Measurements from ENCODE around the gene TDRD9.
"Not testable (repeated sequence)": the region's sequence is repeated elsewhere in the genome, so short reads cannot be mapped to it uniquely, and the experiment has no call there.

Gene TDRD9

GRCh38 chr14:103916636-103917262 lies 11.5 kb upstream of the TDRD9 start:
- DNase-seq (ENCODE audit: extremely low spot score, insufficient read length, low read depth) (no peak), FAIRE-seq (no peak)

- FAIRE-seq (peak; percentile 98), DNase-seq (ENCODE audit: extremely low spot score, insufficient read length, low read depth) (peak; percentile 94)
These were observed 7.0 kb upstream of the TDRD9 start for GRCh38 chr14:103920981-103921854.

- not testable (repeated sequence) for DNase-seq (ENCODE audit: extremely low spot score, insufficient read length, low read depth)
These were observed 6.4 kb upstream of the TDRD9 start for GRCh38 chr14:103921855-103922200.

GRCh38 chr14:103923863-103924262 lies 4.4 kb upstream of the TDRD9 start:
- DNase-seq (ENCODE audit: extremely low spot score, insufficient read length, low read depth) (no peak), FAIRE-seq (no peak)

More at GRCh38 chr14:103921855-103922200, 6.4 kb upstream of the TDRD9 start:
- FAIRE-seq: not testable (repeated sequence)

- FAIRE-seq: no peak
- DNase-seq (ENCODE audit: extremely low spot score, insufficient read length, low read depth): no peak
These were observed 2.9 kb upstream of the TDRD9 start for GRCh38 chr14:103925316-103925715.

- DNase-seq (ENCODE audit: extremely low spot score, insufficient read length, low read depth) (no peak), FAIRE-seq (no peak)
These were observed 690 bp upstream of the TDRD9 start for GRCh38 chr14:103927566-103927965.

GRCh38 chr14:103930051-103930604 lies 1.9 kb downstream of the TDRD9 start:
- DNase-seq (ENCODE audit: extremely low spot score, insufficient read length, low read depth): no peak

GRCh38 chr14:103931422-103931821 lies 3.2 kb downstream of the TDRD9 start:
- FAIRE-seq: no peak
- DNase-seq (ENCODE audit: extremely low spot score, insufficient read length, low read depth): no peak

More at GRCh38 chr14:103930051-103930604, 1.9 kb downstream of the TDRD9 start:
- FAIRE-seq: no peak

GRCh38 chr14:103932791-103933490 lies 4.7 kb downstream of the TDRD9 start:
- DNase-seq (ENCODE audit: extremely low spot score, insufficient read length, low read depth): no peak
- no peak for FAIRE-seq

GRCh38 chr14:103935102-103935501 lies 6.8 kb downstream of the TDRD9 start:
- DNase-seq (ENCODE audit: extremely low spot score, insufficient read length, low read depth): no peak
- no peak for FAIRE-seq

GRCh38 chr14:103941462-103941861 lies 13.2 kb downstream of the TDRD9 start:
- no peak for FAIRE-seq
- DNase-seq (ENCODE audit: extremely low spot score, insufficient read length, low read depth): no peak

GRCh38 chr14:103941973-103942736 lies 13.9 kb downstream of the TDRD9 start, which contains the start of gene RD3L:
Gene RD3L (minus strand): TSS chr14:103942529. CDS start chr14:103941695, 834 bp downstream.
- DNase-seq (ENCODE audit: extremely low spot score, insufficient read length, low read depth) (no peak), FAIRE-seq (no peak)

GRCh38 chr14:103943673-103944072 lies 15.4 kb downstream of the TDRD9 start:
- no peak for FAIRE-seq
- no peak for DNase-seq (ENCODE audit: extremely low spot score, insufficient read length, low read depth)

GRCh38 chr14:103946975-103947374 lies 18.7 kb downstream of the TDRD9 start:
- FAIRE-seq: no peak
- DNase-seq (ENCODE audit: extremely low spot score, insufficient read length, low read depth): no peak

- DNase-seq (ENCODE audit: extremely low spot score, insufficient read length, low read depth): no peak
- no peak for FAIRE-seq
These were observed 20.2 kb downstream of the TDRD9 start for GRCh38 chr14:103948442-103948841.

GRCh38 chr14:103949131-103949790 lies 21.0 kb downstream of the TDRD9 start:
- no peak for FAIRE-seq
- DNase-seq (ENCODE audit: extremely low spot score, insufficient read length, low read depth): no peak

GRCh38 chr14:103960457-103961055 lies 32.3 kb downstream of the TDRD9 start:
- no peak for DNase-seq (ENCODE audit: extremely low spot score, insufficient read length, low read depth)
- no peak for FAIRE-seq

- DNase-seq (ENCODE audit: extremely low spot score, insufficient read length, low read depth) (no peak), FAIRE-seq (no peak)
These were observed 33.8 kb downstream of the TDRD9 start for GRCh38 chr14:103961928-103962578.

Measured in GM18507 (cell line).